Measurements from ENCODE around the gene PBLD.

- TF ChIP-seq CTCF (IDR thresholded peaks at IDR 0.05) (no peak), POLR2AphosphoS5 (IDR thresholded peaks at IDR 0.05) (no peak)
Observed at GRCh38 chr10:68305854-68306253, 26.9 kb downstream of the PBLD start.

Data from gastroesophageal sphincter (tissue), 3 donors.